IgD-negative memory B cell (primary cell): ENCODE data around the gene CYB5D1. TPM values are rescaled to one million over a fixed set of nuclear protein-coding genes. Genes with fewer than 3 reads are reported as not detected.
"Not testable (repeated sequence)": the region's sequence is repeated elsewhere in the genome, so short reads cannot be mapped to it uniquely, and the experiment has no call there.

Experiments used
- H3K27ac Mint-ChIP-seq, 3 donors: one replicate each; pipeline ENCODE4 v1.8.0; 2020 to 2022; ENCODE audit warnings: mild to moderate bottlenecking in 3 of 3, mixed read lengths in 3 of 3, moderate library complexity in 1 of 3
- H3K27me3 Mint-ChIP-seq: one replicate; pipeline ENCODE4 v1.8.0; 2021; ENCODE audit warnings: mixed read lengths
- H3K36me3 Mint-ChIP-seq: one replicate; pipeline ENCODE4 v1.8.0; 2020; ENCODE audit warnings: mild to moderate bottlenecking, mixed read lengths
- H3K4me1 Mint-ChIP-seq, 3 donors: one replicate each; pipeline ENCODE4 v1.8.0; 2020 to 2022; ENCODE audit warnings: mixed read lengths in 3 of 3, mild to moderate bottlenecking in 1 of 3
- H3K4me3 Mint-ChIP-seq, 4 donors: one replicate each; pipeline ENCODE4 v1.8.0; 2020 to 2022; ENCODE audit warnings: mild to moderate bottlenecking in 4 of 4, mixed read lengths in 4 of 4, moderate library complexity in 3 of 4
- H3K9me3 Mint-ChIP-seq, 3 donors: one replicate each; pipeline ENCODE4 v1.8.0; 2020 to 2021; ENCODE audit warnings: mixed read lengths in 3 of 3, mild to moderate bottlenecking in 1 of 3
- polyA plus RNA-seq: library from polyadenylated mRNA; unstranded; fragments of 300-500 nt; fragmentation: Illumina TruSeq; gene quantifications from one replicate; pipeline ENCODE4 v1.2.3, GENCODE V29; 2021

CYB5D1 gene
- polyA plus RNA-seq, 1 donor from 2014 or later, result 8.0 TPM

DNA sequence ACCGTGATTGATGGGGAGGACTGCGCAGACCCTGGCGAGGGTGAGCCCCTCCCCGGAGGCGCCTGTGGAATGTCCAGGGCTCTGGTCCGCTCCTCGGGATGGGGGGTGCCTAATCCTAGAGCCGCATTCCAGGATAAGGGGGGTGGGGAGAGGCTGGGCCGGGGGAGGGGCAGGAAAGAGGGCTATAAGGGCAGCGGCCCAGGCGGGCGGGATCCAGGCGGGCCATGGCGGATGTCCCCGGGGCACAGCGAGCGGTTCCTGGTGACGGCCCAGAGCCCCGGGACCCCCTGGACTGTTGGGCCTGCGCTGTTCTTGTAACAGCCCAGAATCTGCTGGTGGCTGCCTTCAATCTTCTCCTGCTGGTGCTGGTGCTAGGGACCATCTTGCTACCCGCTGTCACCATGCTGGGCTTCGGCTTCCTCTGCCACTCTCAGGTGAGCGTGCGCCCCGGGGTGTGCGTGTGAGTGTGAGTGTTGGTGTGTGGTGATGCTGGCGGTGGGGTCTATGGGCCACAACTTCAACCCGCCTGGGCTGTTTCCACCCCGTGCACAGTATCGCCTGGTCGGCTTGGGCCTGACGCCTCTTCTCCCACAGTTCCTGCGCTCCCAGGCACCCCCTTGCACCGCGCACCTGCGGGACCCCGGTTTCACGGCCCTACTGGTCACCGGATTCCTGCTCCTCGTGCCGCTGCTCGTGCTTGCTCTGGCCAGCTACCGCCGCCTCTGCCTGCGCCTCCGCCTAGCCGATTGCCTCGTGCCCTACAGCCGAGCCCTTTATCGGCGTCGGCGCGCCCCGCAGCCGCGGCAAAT is 2.7 kb upstream of the CYB5D1 start, which contains the start of gene TMEM88:
TSS of gene TMEM88 (plus strand) at position 216 of the 809 bp plus-strand sequence. CDS start at position 225, 9 bp downstream.
- no peaks in the 10 kb centered on the region for H3K36me3 Mint-ChIP-seq
- no peaks in the 10 kb centered on the region for H3K9me3 Mint-ChIP-seq
- H3K27me3 Mint-ChIP-seq, result no peaks in the 10 kb centered on the region
- peak within 1 kb of the TSS in 2 of 3 donors; percentile 20 to 69 for H3K27ac Mint-ChIP-seq
- peak within 1 kb of the TSS in 3 of 4 donors; percentile 30 to 67 (median 58) for H3K4me3 Mint-ChIP-seq
- peaks cover 12 to 29% (median 13%) of the 10 kb centered on the region in 3 donors for H3K4me1 Mint-ChIP-seq

DNA sequence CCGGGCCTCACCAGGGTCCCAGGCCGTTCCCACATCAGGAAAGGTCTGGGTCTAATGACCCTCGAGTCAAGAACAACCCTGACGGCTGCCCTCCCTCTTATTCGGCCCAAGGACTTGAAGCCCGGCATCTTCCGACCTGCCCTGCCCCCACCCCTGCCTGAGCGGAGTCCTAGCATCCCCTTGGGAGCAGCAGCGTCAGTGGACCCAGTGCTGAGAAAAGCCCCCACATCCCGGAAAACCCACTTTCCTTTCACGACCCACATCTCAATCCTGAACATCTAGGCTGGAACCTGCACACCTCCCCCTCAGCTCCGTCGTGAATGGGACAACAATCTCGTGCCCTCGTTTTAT is 2.2 kb upstream of the CYB5D1 start:
- no peaks in the 10 kb centered on the region for H3K9me3 Mint-ChIP-seq
- no peaks in the 10 kb centered on the region for H3K27me3 Mint-ChIP-seq
- H3K4me3 Mint-ChIP-seq, result peak overlapping the region in 2 of 4 donors; percentile 30 to 67
- H3K27ac Mint-ChIP-seq, result no peak overlapping the region
- H3K36me3 Mint-ChIP-seq, result no peaks in the 10 kb centered on the region
- peaks cover 12 to 29% (median 13%) of the 10 kb centered on the region in 3 donors for H3K4me1 Mint-ChIP-seq

DNA sequence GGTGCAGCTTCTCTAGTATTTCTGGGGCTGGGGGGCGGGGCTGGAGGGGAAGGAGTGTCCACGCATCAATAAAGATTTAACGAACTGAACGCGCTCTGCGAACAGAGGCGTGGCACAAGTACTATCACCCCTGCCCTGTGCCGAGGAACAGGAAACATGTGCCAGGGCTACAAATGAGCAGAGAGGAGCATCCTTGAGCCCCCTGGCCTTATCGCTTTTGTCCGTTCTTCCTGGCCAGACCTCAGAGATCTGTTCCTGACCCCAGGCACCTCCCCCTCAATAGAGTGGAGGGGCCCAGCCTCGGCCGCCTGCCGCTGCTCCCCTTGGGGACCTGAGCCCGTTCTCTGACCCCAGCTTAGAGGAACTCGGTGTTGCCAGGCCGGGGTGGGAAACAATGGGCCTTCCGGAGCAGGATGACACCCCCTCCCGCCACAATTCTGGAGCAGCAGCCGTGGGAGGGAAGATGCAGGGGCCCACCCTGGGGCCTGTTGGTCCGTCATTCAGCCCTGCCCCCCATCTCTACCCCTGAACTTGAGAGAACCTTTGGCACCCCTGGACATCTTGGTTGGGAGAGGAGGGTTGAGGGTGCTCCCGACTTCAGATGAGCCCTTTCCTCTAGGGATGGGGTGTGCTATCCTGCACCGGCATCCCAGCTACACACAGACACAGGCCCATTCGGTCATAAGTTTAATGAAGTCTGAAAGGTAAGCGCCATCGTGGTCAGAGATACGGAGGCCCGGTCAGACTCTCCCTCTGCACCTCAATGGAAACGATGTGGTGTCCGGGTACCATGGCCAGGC is 1.6 kb upstream of the CYB5D1 start:
- Mint-ChIP-seq H3K27me3 (no peaks in the 10 kb centered on the region), H3K4me3 (no peak overlapping the region), H3K4me1 (peaks cover 12 to 25% (median 13%) of the 10 kb centered on the region in 3 donors), H3K27ac (no peak overlapping the region), H3K36me3 (no peaks in the 10 kb centered on the region), H3K9me3 (no peaks in the 10 kb centered on the region)

DNA sequence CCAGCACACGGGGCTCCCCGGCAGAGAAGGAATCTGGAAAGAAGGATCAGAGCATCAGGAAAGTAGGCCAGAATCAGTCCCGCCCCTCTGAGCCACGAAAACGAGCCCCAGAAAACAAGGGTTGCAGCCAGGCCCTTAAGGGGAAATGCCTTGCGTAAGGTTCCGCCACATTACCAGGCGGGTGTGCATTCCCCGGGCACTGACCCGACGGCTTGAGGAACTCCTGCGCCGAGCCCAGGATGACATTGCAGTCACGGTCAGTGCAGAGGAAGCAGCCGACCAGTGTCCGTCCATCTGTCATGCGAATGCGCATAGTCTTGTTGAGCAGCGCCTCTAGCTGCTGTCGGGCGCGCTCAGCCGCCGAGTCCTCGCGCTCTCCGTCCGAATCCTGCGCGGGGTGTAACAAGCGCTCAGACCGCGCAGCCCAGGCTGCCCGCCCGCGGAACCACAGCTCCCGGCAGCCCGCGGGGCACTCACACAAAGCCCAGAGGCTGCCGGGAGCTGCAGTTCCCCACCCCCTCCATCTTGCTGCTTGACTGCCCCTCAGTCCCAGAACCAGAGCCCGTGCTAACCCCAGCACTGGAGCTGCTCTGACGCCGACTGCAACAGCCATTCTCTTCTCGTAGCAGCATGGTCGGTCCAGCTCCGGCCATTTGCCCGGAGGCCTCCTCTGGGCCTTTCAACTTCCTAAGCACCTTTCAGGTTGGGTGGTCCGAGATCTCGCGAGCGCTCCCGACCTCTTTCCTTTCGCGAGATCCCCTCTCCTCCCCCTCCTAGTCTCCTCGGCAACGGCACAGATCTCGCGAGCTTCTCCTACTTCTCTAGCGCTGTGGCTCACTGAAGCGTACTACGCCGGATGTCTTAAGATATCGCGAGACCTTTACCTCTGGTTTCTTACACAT is 741 bp upstream of the CYB5D1 start, which contains the start of gene NAA38:
TSS of gene NAA38 (minus strand) at position 749 of the 902 bp plus-strand sequence. CDS start at position 653, 96 bp downstream.
- peaks cover 5 to 18% (median 8%) of the 10 kb centered on the region in 3 donors for H3K4me1 Mint-ChIP-seq
- no peak within 1 kb of the TSS for H3K27ac Mint-ChIP-seq
- no peaks in the 10 kb centered on the region for H3K27me3 Mint-ChIP-seq
- no peaks in the 10 kb centered on the region for H3K9me3 Mint-ChIP-seq
- H3K36me3 Mint-ChIP-seq, result no peaks in the 10 kb centered on the region
- H3K4me3 Mint-ChIP-seq, result no peak within 1 kb of the TSS

DNA sequence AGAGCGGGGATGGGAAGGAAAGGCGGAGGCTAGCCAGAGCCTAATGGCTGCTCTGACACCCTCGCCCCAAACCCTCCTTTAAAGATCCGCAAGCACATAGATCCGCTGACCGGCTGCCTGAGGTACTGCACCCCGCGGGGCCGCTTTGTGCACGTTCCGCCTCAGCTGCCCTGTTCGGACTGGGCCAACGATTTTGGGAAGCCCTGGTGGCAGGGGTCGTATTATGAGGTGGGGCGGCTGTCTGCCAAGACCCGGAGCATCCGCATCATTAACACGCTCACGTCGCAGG is 663 bp downstream of the CYB5D1 start:
- no peak overlapping the region for H3K4me3 Mint-ChIP-seq
- no peaks in the 10 kb centered on the region for H3K9me3 Mint-ChIP-seq
- H3K27me3 Mint-ChIP-seq, result no peaks in the 10 kb centered on the region
- H3K36me3 Mint-ChIP-seq, result no peaks in the 10 kb centered on the region
- no peak overlapping the region for H3K27ac Mint-ChIP-seq
- H3K4me1 Mint-ChIP-seq, result peaks cover 10 to 24% (median 11%) of the 10 kb centered on the region in 3 donors

DNA sequence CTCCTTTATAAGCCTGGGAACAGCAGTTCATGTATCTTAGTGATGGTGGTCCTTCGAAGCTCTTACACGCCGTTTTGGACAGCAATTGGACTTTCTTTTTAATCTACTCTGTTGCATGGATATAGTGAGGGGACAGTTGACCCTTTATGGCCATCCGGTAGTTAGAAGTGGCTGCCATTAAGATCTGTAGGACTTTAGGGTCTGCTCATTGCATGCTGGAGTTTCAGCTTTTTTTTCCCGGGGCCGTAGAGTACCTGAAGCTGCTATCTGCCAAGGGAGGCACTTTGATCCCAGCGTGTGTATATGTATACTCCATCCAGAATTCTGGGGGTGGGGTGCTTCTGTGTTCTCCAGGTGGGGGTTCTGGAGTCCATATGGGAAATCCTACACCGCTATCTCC is 1.2 kb downstream of the CYB5D1 start:
- peaks cover 10 to 24% (median 11%) of the 10 kb centered on the region in 3 donors for H3K4me1 Mint-ChIP-seq
- no peak overlapping the region for H3K27ac Mint-ChIP-seq
- no peaks in the 10 kb centered on the region for H3K27me3 Mint-ChIP-seq
- H3K9me3 Mint-ChIP-seq, result no peaks in the 10 kb centered on the region
- peaks cover 2% of the 10 kb centered on the region for H3K36me3 Mint-ChIP-seq
- no peak overlapping the region for H3K4me3 Mint-ChIP-seq

DNA sequence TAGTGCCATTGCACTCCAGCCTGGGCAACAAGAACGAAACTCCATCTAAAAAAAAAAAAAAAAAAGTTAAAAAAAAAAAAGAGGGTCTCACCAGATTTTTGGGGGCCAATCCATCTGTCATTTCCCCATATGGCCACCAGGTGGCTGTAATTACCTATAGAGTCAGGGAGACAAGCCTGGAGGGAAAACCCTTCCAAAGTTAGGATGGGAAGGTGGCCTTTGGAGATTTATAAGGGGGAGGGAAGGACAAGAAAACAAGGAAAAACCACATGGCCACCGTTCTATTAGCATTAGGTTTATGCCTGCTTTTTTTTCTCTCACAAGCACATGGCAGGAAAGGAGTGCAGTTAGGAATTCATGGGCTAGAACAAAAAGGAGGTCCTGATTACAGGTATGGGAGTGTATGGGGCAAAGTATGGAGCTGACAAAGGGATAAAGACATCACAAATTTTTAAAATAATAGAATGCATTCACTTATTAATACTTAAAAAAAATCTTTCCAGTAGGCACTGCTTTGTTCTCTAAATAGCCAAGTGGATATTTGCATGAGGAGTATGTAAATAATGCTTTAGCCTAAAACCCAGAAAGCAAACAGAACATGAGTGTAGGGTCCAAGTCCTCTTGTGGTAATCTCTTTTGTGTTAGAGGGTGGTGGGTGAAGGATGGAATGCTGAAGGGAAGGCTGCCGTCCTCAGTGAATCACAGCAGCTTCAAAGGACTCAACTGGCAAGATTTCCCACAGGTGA is 5.1 kb downstream of the CYB5D1 start:
- peak overlapping the region in 1 of 4 donors; percentile 33 for H3K4me3 Mint-ChIP-seq
- no peaks in the 10 kb centered on the region for H3K27me3 Mint-ChIP-seq
- peaks cover 2% of the 10 kb centered on the region for H3K36me3 Mint-ChIP-seq
- H3K27ac Mint-ChIP-seq, result no peak overlapping the region
- H3K9me3 Mint-ChIP-seq, result no peaks in the 10 kb centered on the region
- H3K4me1 Mint-ChIP-seq, result peaks cover 5 to 17% (median 10%) of the 10 kb centered on the region in 3 donors

DNA sequence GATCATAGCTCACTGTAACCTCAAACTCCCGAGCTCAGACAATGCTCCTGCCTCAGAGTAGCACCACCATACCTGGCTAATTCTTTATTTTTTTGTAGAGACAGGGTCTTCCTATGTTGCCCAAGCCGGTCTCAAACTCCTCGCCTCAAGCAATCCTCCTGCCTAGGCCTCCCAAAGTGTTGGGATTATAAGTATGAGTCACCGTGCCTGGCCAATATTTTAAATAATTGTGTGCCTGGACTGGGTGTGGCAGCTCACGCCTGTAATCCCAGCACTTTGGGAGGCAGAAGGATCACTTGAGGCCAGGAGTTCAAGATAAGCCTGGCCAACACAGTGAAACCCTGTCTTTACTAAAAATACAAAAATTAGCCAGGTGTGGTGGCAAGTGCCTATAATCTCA is 6.6 kb downstream of the CYB5D1 start:
- H3K4me3 Mint-ChIP-seq, H3K27me3 Mint-ChIP-seq, H3K9me3 Mint-ChIP-seq, H3K36me3 Mint-ChIP-seq, H3K27ac Mint-ChIP-seq: not testable (repeated sequence)
- peaks cover 4 to 12% (median 5%) of the 10 kb centered on the region in 3 donors for H3K4me1 Mint-ChIP-seq

DNA sequence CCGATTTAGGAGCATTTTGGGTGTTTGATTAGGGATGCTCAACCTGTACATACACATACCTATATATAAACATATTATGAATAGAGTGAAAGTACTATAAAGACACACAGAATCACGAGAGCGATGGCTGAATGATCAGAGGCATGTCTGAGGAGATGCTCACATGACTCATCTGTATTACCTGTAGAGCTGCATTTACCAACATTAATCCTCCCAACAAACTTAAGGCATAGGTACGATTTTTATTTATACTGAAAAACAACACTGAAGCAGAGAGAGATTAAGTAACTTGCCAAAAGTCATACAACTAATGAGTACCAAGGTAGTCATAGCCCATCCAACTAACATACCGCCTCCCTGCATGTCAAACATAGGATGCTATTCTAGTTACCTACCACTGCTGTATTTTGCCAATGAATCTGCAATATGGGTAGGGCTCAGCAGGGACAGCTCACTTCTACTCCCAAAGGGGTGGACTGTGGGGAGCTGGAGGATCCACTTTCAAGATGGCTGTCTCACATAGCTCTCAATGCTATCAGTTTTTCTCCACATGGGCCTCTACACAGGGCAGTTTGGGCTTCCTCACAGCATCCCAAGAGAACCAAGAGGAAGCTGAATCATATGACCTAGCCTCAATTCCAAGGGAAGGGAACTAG is 7.3 kb downstream of the CYB5D1 start:
- no peaks in the 10 kb centered on the region for H3K27me3 Mint-ChIP-seq
- H3K27ac Mint-ChIP-seq, result no peak overlapping the region
- no peaks in the 10 kb centered on the region for H3K9me3 Mint-ChIP-seq
- no peak overlapping the region for H3K4me3 Mint-ChIP-seq
- H3K36me3 Mint-ChIP-seq, result peaks cover 2% of the 10 kb centered on the region
- peaks cover 4 to 9% (median 5%) of the 10 kb centered on the region in 3 donors for H3K4me1 Mint-ChIP-seq

DNA sequence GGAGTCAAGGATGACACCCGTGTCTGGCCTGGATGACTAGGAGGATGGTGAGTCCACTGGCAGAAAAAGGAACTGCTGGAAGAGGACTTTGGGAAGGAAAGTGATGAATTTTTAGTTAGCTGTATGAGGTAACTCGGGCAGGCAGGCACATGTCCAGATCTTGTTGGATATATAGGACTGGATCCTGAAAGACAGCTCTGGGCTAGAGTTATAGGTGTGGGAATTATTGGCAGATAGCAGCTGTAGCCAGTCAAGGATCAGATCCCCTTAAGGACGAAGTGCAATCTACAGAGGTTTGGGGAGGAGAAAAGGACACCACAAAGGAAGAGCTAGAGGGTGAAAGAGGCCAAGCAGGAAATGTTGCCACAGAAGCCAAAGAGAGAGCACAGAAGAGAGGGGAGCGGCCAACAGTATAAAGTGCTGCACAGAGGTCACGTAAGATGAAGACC is 10.1 kb downstream of the CYB5D1 start:
- Mint-ChIP-seq H3K4me3 (no peak overlapping the region), H3K27ac (peak overlapping the region in 1 of 3 donors; percentile 18), H3K4me1 (peaks cover under 1 to 6% (median under 1%) of the 10 kb centered on the region in 3 donors), H3K36me3 (peaks cover 5% of the 10 kb centered on the region), H3K9me3 (no peaks in the 10 kb centered on the region), H3K27me3 (no peaks in the 10 kb centered on the region)

DNA sequence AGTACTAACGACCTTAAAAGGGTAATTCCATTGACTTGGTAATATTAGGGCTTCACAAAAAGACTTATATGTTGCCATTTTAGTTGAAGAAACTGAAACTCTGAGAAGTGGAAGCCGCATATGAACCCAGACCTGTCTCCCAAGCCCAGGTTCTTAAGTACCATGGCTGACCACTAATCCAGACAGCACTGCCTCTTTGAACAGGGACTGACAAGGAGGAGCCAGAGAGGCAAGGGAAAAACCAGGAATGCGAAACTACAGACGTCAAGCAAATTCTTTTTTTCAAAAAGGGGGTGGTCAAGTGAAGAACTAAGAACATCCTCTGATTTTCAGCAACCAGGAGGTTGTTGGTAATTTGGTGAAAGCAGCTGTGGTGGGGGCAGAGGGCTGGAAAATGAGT is 15.2 kb downstream of the CYB5D1 start:
- H3K36me3 Mint-ChIP-seq, result peaks cover 3% of the 10 kb centered on the region
- H3K27ac Mint-ChIP-seq, result no peak overlapping the region
- H3K9me3 Mint-ChIP-seq, result no peaks in the 10 kb centered on the region
- H3K27me3 Mint-ChIP-seq, result no peaks in the 10 kb centered on the region
- H3K4me3 Mint-ChIP-seq, result no peak overlapping the region
- H3K4me1 Mint-ChIP-seq, result peaks cover 0 to 5% (median 0%) of the 10 kb centered on the region in 3 donors

DNA sequence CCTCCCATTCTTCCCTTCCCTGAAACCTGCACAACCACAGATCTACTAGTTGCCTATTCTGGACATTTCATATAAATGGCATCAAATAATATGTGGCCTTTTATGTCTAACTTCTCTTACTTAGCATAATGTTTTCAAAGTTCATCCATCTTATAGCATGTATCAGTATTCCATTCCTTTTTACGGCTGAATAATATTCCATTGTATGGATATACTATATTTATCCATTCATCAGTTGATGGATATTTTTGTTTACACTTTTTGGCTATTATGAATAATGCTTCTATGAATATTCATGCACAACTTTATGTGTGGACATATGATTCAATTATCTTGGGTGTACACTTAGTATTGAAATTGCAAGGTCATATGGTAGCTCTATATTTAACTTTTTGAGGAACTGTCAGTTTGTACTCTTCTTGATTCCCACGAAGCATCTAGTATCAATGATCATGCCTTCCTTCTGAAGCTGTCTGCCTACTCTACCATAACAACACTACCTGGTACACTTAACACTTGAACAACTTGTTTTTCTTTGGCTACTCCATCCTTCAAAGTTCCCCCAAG is 18.1 kb downstream of the CYB5D1 start:
- Mint-ChIP-seq H3K27ac (no peak overlapping the region), H3K9me3 (no peaks in the 10 kb centered on the region), H3K4me1 (peaks cover 0 to 4% (median 0%) of the 10 kb centered on the region in 3 donors), H3K4me3 (no peak overlapping the region), H3K36me3 (peaks cover 3% of the 10 kb centered on the region), H3K27me3 (no peaks in the 10 kb centered on the region)

DNA sequence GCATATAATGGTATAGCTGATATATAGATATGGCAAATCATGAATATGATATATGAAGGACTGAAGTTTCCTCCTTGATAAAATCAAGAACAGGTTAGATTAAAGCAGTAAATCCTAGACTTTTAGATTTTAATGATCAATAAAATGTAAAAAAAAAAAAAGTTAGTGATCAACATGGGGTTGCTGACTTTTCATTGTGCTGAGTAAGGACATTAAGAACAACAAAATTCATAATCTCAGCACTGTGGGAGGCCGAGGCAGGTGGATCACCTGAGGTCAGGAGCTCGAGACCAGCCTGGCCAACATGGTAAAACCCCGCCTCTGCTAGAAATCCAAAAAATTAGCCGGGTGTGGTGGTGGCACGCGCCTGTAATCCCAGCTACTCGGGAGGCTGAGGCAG is 20.4 kb downstream of the CYB5D1 start:
- Mint-ChIP-seq H3K9me3 (no peaks in the 10 kb centered on the region), H3K4me1 (peaks cover 0 to 4% (median 0%) of the 10 kb centered on the region in 3 donors), H3K36me3 (no peaks in the 10 kb centered on the region), H3K4me3 (no peak overlapping the region), H3K27ac (no peak overlapping the region), H3K27me3 (no peaks in the 10 kb centered on the region)
